H9 (cell line): Measurements from ENCODE around the gene TMEM245. TPM values are rescaled to one million over a fixed set of nuclear protein-coding genes. Genes with fewer than 3 reads are reported as not detected.

Source experiments
- DNase-seq: peaks from one replicate; pipeline ENCODE4 v3.0.0-alpha.2; 2017
- H2AFZ ChIP-seq: one replicate; pipeline ENCODE4 v1.6.1; 2013; ENCODE audit warnings: mild to moderate bottlenecking, low read length, control low read depth, moderate library complexity
- H2AK5ac ChIP-seq: 2 replicates; pipeline ENCODE4 v1.6.1; 2013; ENCODE audit warnings: low read length, control low read depth, mixed read lengths; ENCODE audit not compliant: insufficient read length
- H2BK120ac ChIP-seq: one replicate; pipeline ENCODE4 v1.6.1; 2013; ENCODE audit warnings: low read depth, mild to moderate bottlenecking, low read length, control low read depth, inconsistent platforms; ENCODE audit not compliant: poor library complexity, severe bottlenecking
- H2BK12ac ChIP-seq: 2 replicates; pipeline ENCODE4 v1.6.1; 2013; ENCODE audit warnings: low read length, control low read depth, mixed read lengths, low read depth; ENCODE audit not compliant: insufficient read length
- H2BK15ac ChIP-seq: 2 replicates; pipeline ENCODE4 v1.6.1; 2013; ENCODE audit warnings: low read depth, low read length, control low read depth
- H2BK20ac ChIP-seq: one replicate; pipeline ENCODE4 v1.6.1; 2013; ENCODE audit warnings: low read depth, mild to moderate bottlenecking, low read length, control low read depth, inconsistent platforms; ENCODE audit not compliant: poor library complexity, severe bottlenecking
- H2BK5ac ChIP-seq: 2 replicates; pipeline ENCODE4 v1.6.1; 2013; ENCODE audit warnings: low read length, control low read depth, mixed read lengths; ENCODE audit not compliant: insufficient read length
- H3K14ac ChIP-seq: 2 replicates; pipeline ENCODE4 v1.6.1; 2013; ENCODE audit warnings: low read length, control low read depth; ENCODE audit not compliant: insufficient read depth
- H3K18ac ChIP-seq: 2 replicates; pipeline ENCODE4 v1.6.1; 2013; ENCODE audit warnings: low read depth, mild to moderate bottlenecking, mixed read lengths, low read length, control low read depth; ENCODE audit not compliant: insufficient read length
- H3K23ac ChIP-seq: 2 replicates; pipeline ENCODE4 v1.6.1; 2013; ENCODE audit warnings: low read length, control low read depth, mixed read lengths, low read depth; ENCODE audit not compliant: insufficient read length
- H3K23me2 ChIP-seq: 2 replicates; pipeline ENCODE4 v1.6.1; 2013; ENCODE audit warnings: low read depth, mild to moderate bottlenecking, mixed read lengths, low read length, control low read depth; ENCODE audit not compliant: insufficient read length, poor library complexity, severe bottlenecking
- H3K27ac ChIP-seq: 2 replicates; pipeline ENCODE4 v1.5.1; 2013; ENCODE audit warnings: low read length, control low read depth, mixed read lengths, low read depth; ENCODE audit not compliant: insufficient read length
- H3K27me3 ChIP-seq: 2 replicates; pipeline ENCODE4 v1.6.1; 2013; ENCODE audit warnings: low read length, control low read depth, inconsistent platforms; ENCODE audit not compliant: insufficient read depth
- H3K4ac ChIP-seq: 2 replicates; pipeline ENCODE4 v1.6.1; 2013; ENCODE audit warnings: low read depth, mild to moderate bottlenecking, control low read depth, inconsistent platforms, low read length, moderate library complexity
- H3K4me1 ChIP-seq: 2 replicates; pipeline ENCODE4 v1.6.1; 2013; ENCODE audit warnings: low read length, control low read depth, inconsistent platforms; ENCODE audit not compliant: insufficient read depth
- H3K4me2 ChIP-seq: 2 replicates; pipeline ENCODE4 v1.6.1; 2013; ENCODE audit warnings: low read length, control low read depth, mixed read lengths; ENCODE audit not compliant: insufficient read length, insufficient read depth
- H3K56ac ChIP-seq: 2 replicates; pipeline ENCODE4 v1.6.1; 2013; ENCODE audit warnings: low read depth, mild to moderate bottlenecking, mixed read lengths, low read length, control low read depth; ENCODE audit not compliant: insufficient read length
- H3K79me1 ChIP-seq: 2 replicates; pipeline ENCODE4 v1.6.1; 2013; ENCODE audit warnings: low read depth, mild to moderate bottlenecking, moderate library complexity, low read length, control low read depth, inconsistent platforms; ENCODE audit not compliant: insufficient read depth, poor library complexity, severe bottlenecking
- H3K79me2 ChIP-seq: 2 replicates; pipeline ENCODE4 v1.6.1; 2013; ENCODE audit warnings: low read length, control low read depth, inconsistent platforms; ENCODE audit not compliant: insufficient read depth
- H3K9ac ChIP-seq: 2 replicates; pipeline ENCODE4 v1.6.1; 2013; ENCODE audit warnings: low read length, control low read depth, mixed read lengths; ENCODE audit not compliant: insufficient read length; ENCODE audit errors: extremely low read depth
- H3K9me3 ChIP-seq: one replicate; pipeline ENCODE4 v1.6.1; 2013; ENCODE audit warnings: low read depth, low read length, inconsistent platforms; ENCODE audit not compliant: control insufficient read depth
- H3T11ph ChIP-seq: one replicate; pipeline ENCODE4 v1.6.1; 2013; ENCODE audit warnings: mild to moderate bottlenecking, low read length, control low read depth, inconsistent platforms
- H4K20me1 ChIP-seq: one replicate; pipeline ENCODE4 v1.6.1; 2013; ENCODE audit not compliant: control insufficient read depth, insufficient read length, insufficient read depth
- H4K5ac ChIP-seq: 2 replicates; pipeline ENCODE4 v1.6.1; 2013; ENCODE audit warnings: low read depth, mild to moderate bottlenecking, mixed read lengths, low read length, control low read depth; ENCODE audit not compliant: insufficient read length
- H4K8ac ChIP-seq: replicated peaks from 2 replicates; pipeline ENCODE4 v1.6.1; 2013; ENCODE audit warnings: low read length, control low read depth, mixed read lengths, low read depth; ENCODE audit not compliant: insufficient read length
- H4K91ac ChIP-seq: 2 replicates; pipeline ENCODE4 v1.6.1; 2013; ENCODE audit warnings: low read depth, mild to moderate bottlenecking, moderate library complexity, mixed read lengths, low read length, control low read depth; ENCODE audit not compliant: insufficient read length
- H3K27ac Mint-ChIP-seq, 3 experiments: 2 replicates in 2 of 3; 3 replicates in 1 of 3; pipeline ENCODE4 v1.8.0; 2020 to 2021; ENCODE audit warnings: mixed read lengths in 3 of 3, mild to moderate bottlenecking in 1 of 3, moderate library complexity in 1 of 3
- H3K27me3 Mint-ChIP-seq: 2 replicates; pipeline ENCODE4 v1.8.0; 2021; ENCODE audit warnings: low read depth, mild to moderate bottlenecking, moderate library complexity, mixed read lengths
- H3K36me3 Mint-ChIP-seq, 3 experiments: 2 replicates in 2 of 3; 3 replicates in 1 of 3; pipeline ENCODE4 v1.8.0; 2020 to 2021; ENCODE audit warnings: low read depth in 3 of 3, mixed read lengths in 3 of 3; ENCODE audit not compliant: insufficient read depth in 1 of 3
- H3K4me1 Mint-ChIP-seq, 2 experiments: 2 replicates each; pipeline ENCODE4 v1.8.0; 2020; ENCODE audit warnings: mixed read lengths in 2 of 2
- H3K4me3 Mint-ChIP-seq, 2 experiments: 2 replicates in 1 of 2; 3 replicates in 1 of 2; pipeline ENCODE4 v1.8.0; 2020 to 2021; ENCODE audit warnings: mild to moderate bottlenecking in 2 of 2, mixed read lengths in 2 of 2, moderate library complexity in 1 of 2
- H3K9me3 Mint-ChIP-seq, 2 experiments: 2 replicates in 1 of 2; 3 replicates in 1 of 2; pipeline ENCODE4 v1.8.0; 2020; ENCODE audit warnings: mild to moderate bottlenecking in 2 of 2, mixed read lengths in 2 of 2, moderate library complexity in 1 of 2
- CTCF ChIP-seq: fragments of 200-600 bp; sonication (generic); conservative IDR thresholded peaks from 3 replicates; pipeline ENCODE4 v1.8.0; 2021; ENCODE audit warnings: antibody characterized with exemption, mild to moderate bottlenecking
- WGBS: extraction: QIAGEN DNeasy Blood & Tissue Kit; methylation state at CpG from one replicate; pipeline ENCODE4 v1.1.7; 2013; ENCODE audit warnings: missing lambda C conversion rate, low lambda C conversion rate, mixed read lengths; ENCODE audit not compliant: insufficient read length; ENCODE audit errors: extremely low coverage; 5-methylcytosine and 5-hydroxymethylcytosine counted together
- total RNA-seq: library from RNA; stranded (reverse); gene quantifications from 2 replicates; pipeline ENCODE4 v1.2.1, GENCODE V29; 2021

Gene TMEM245
- total RNA-seq, 1 experiment from 2014 or later, result 37.9 TPM

- no peaks in the 10 kb centered on the region for H3K23me2 ChIP-seq
- no peaks in the 10 kb centered on the region for H3K9me3 ChIP-seq
- H3K9ac ChIP-seq, result no peak within 1 kb of the TSS
- no peak within 1 kb of the TSS for H2BK15ac ChIP-seq
- no peak within 1 kb of the TSS for H4K91ac ChIP-seq
- H3K23ac ChIP-seq, result no peak within 1 kb of the TSS
- Mint-ChIP-seq H3K27ac (no peak within 1 kb of the TSS), H3K9me3 (peaks cover 8 to 10% of the 10 kb centered on the region in 2 experiments; a peak in 4 of 5 replicates), H3K27me3 (peaks cover 55% of the 10 kb centered on the region), H3K4me3 (peak within 1 kb of the TSS; percentile 71 to 83), H3K36me3 (peaks cover 0 to 15% (median 2%) of the 10 kb centered on the region in 3 experiments; a peak in 5 of 7 replicates), H3K4me1 (peaks cover 9 to 18% of the 10 kb centered on the region in 2 experiments)
- H3T11ph ChIP-seq, result no peak within 1 kb of the TSS
- no peak within 1 kb of the TSS for H2AK5ac ChIP-seq
- H4K8ac ChIP-seq, result no peak within 1 kb of the TSS
- H2AFZ ChIP-seq, result no peak within 1 kb of the TSS
- WGBS, result no CpG with 5 or more reads among the region's 86 CpGs
- peak within 1 kb of the TSS; percentile 29 for H3K4me2 ChIP-seq
- no peak within 1 kb of the TSS for H3K14ac ChIP-seq
- no peak within 1 kb of the TSS for H2BK5ac ChIP-seq
- H3K27me3 ChIP-seq, result no peaks in the 10 kb centered on the region; the same call in 1 of the 2 replicates
- no peak within 1 kb of the TSS for H2BK120ac ChIP-seq
- no peaks in the 10 kb centered on the region for H4K20me1 ChIP-seq
- H2BK20ac ChIP-seq, result no peak within 1 kb of the TSS
- H3K4ac ChIP-seq, result no peak within 1 kb of the TSS
- no peaks in the 10 kb centered on the region for H3K79me1 ChIP-seq
- DNase-seq, result peak; percentile 56
- no peak for TF ChIP-seq CTCF
- H3K4me1 ChIP-seq, result no peaks in the 10 kb centered on the region
- no peak within 1 kb of the TSS for H3K18ac ChIP-seq
- no peaks in the 10 kb centered on the region for H3K79me2 ChIP-seq
- no peak within 1 kb of the TSS for H2BK12ac ChIP-seq
- H3K27ac ChIP-seq, result no peak within 1 kb of the TSS
- no peak within 1 kb of the TSS for H4K5ac ChIP-seq
- H3K56ac ChIP-seq, result no peak within 1 kb of the TSS
These were observed 47.2 kb upstream of the TMEM245 start, which contains the start of gene FRRS1L for GRCh38 chr9:109166771-109167601. Gene FRRS1L (minus strand): TSS chr9:109167249. CDS start chr9:109167138, 111 bp downstream.
